Osteoblast (primary cell): ENCODE data around the gene TOMM20L. TPM values are rescaled to one million over a fixed set of nuclear protein-coding genes. Genes with fewer than 3 reads are reported as not detected.

Source experiments
- DNase-seq: peaks from one replicate; pipeline ENCODE4 v3.0.0; 2011; ENCODE audit warnings: low spot score, mixed read lengths; ENCODE audit not compliant: insufficient read length; ENCODE audit errors: missing footprints
- H2AFZ ChIP-seq: 2 replicates; pipeline ENCODE4 v1.6.0; 2011; ENCODE audit warnings: mild to moderate bottlenecking, low read length
- H3K27ac ChIP-seq: 2 replicates; pipeline ENCODE4 v1.5.1; 2011; ENCODE audit warnings: mild to moderate bottlenecking, low read depth, low read length, moderate library complexity
- H3K27me3 ChIP-seq: 2 replicates; pipeline ENCODE4 v1.6.0; 2012; ENCODE audit warnings: mild to moderate bottlenecking, control low read depth, inconsistent platforms, low read length, moderate library complexity; ENCODE audit not compliant: insufficient read depth
- H3K36me3 ChIP-seq: 2 replicates; pipeline ENCODE4 v1.5.1; 2011; ENCODE audit warnings: mild to moderate bottlenecking, low read length, control low read depth, moderate library complexity; ENCODE audit not compliant: insufficient read depth
- H3K4me1 ChIP-seq: 2 replicates; pipeline ENCODE4 v1.5.1; 2011; ENCODE audit warnings: mild to moderate bottlenecking, low read length, control low read depth, moderate library complexity; ENCODE audit not compliant: insufficient read depth
- H3K4me2 ChIP-seq: 2 replicates; pipeline ENCODE4 v1.6.0; 2011; ENCODE audit warnings: mild to moderate bottlenecking, low read length; ENCODE audit not compliant: insufficient read depth
- H3K4me3 ChIP-seq: fragments of 200-600 bp; sonication (generic); 3 replicates; pipeline ENCODE4 v1.5.1; 2012; ENCODE audit warnings: mild to moderate bottlenecking, low read length, inconsistent platforms; ENCODE audit not compliant: insufficient read depth
- H3K79me2 ChIP-seq: 2 replicates; pipeline ENCODE4 v1.6.0; 2012; ENCODE audit warnings: mild to moderate bottlenecking, low read length, control low read depth, inconsistent platforms; ENCODE audit not compliant: insufficient read depth
- H3K9me3 ChIP-seq: 2 replicates; pipeline ENCODE4 v1.5.1; 2011; ENCODE audit warnings: low read depth, low read length, control low read depth
- H4K20me1 ChIP-seq: 2 replicates; pipeline ENCODE4 v1.6.0; 2012; ENCODE audit warnings: mild to moderate bottlenecking, low read length, control low read depth; ENCODE audit not compliant: insufficient read depth
- total RNA-seq: library from RNA; depleted of rRNA; stranded (reverse); fragments of >200 nt; gene quantifications from 2 replicates; pipeline ENCODE4 v1.2.3, GENCODE V29; 2012
- TF ChIP-seq, protein P1 (sequence below): IDR thresholded peaks from 2 replicates; pipeline ENCODE4 v1.5.1; 2011; ENCODE audit warnings: mild to moderate bottlenecking, low read depth, low read length, moderate library complexity; ENCODE audit errors: extremely low read depth

The TOMM20L gene
- total RNA-seq, 1 donor: not detected

DNA sequence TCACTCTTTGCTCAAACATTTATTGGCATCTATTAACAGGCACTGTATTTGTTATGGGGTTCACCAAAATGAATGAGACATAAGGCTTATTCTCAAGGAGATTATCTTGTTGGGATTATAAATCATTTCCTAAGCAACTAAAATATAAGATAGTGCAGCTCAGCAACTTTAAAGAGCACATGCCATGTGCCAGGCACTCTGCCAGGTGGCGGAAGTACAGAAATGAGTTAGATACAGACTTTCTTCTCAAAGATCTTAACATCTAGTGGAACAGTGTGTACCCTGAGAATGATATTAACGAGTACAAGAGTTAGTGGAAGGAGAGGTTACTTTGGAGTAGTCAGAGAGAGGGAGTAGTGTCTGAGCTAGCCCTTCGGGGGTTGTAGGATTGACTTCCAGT lies 28.4 kb upstream of the TOMM20L start:
- H3K4me3 ChIP-seq: no peak overlapping the region
- no peak overlapping the region for H3K4me2 ChIP-seq
- peaks cover 38% of the 10 kb centered on the region for H3K36me3 ChIP-seq
- no peak for DNase-seq
- H4K20me1 ChIP-seq: no peaks in the 10 kb centered on the region
- no peak overlapping the region for H3K27ac ChIP-seq
- no peaks in the 10 kb centered on the region for H3K79me2 ChIP-seq
- peaks cover 5% of the 10 kb centered on the region for H3K4me1 ChIP-seq
- H2AFZ ChIP-seq: no peak overlapping the region
- no peaks in the 10 kb centered on the region for H3K9me3 ChIP-seq
- no peaks in the 10 kb centered on the region for H3K27me3 ChIP-seq
- TF ChIP-seq, protein P1, sequence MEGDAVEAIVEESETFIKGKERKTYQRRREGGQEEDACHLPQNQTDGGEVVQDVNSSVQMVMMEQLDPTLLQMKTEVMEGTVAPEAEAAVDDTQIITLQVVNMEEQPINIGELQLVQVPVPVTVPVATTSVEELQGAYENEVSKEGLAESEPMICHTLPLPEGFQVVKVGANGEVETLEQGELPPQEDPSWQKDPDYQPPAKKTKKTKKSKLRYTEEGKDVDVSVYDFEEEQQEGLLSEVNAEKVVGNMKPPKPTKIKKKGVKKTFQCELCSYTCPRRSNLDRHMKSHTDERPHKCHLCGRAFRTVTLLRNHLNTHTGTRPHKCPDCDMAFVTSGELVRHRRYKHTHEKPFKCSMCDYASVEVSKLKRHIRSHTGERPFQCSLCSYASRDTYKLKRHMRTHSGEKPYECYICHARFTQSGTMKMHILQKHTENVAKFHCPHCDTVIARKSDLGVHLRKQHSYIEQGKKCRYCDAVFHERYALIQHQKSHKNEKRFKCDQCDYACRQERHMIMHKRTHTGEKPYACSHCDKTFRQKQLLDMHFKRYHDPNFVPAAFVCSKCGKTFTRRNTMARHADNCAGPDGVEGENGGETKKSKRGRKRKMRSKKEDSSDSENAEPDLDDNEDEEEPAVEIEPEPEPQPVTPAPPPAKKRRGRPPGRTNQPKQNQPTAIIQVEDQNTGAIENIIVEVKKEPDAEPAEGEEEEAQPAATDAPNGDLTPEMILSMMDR: no peak

DNA sequence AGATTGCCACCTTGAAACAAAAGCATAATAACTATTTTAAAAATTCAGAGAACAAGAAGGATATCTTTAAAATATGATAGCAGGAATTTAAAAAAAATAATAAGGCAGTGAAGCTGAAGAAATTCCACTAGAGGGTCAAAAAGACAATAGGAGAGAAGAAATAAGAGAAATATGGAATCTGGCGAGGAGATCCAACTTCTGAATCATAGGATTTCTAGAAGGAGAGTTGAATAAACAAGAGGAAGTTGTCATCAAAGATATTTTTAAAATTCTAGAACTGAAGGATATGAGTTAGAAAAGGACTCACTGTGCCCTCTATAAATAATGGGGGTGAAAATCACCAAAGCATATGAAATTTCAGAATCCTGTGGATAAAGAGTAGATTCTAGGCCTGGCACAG lies 26.8 kb upstream of the TOMM20L start:
- H3K4me2 ChIP-seq: no peak overlapping the region
- no peaks in the 10 kb centered on the region for H3K9me3 ChIP-seq
- H3K79me2 ChIP-seq: no peaks in the 10 kb centered on the region
- H4K20me1 ChIP-seq: no peaks in the 10 kb centered on the region
- TF ChIP-seq, protein P1: no peak
- peak overlapping the region; percentile 62 for H3K27ac ChIP-seq
- H2AFZ ChIP-seq: no peak overlapping the region
- H3K27me3 ChIP-seq: no peaks in the 10 kb centered on the region
- peaks cover 39% of the 10 kb centered on the region for H3K36me3 ChIP-seq
- no peak overlapping the region for H3K4me3 ChIP-seq
- no peak for DNase-seq
- peaks cover 5% of the 10 kb centered on the region for H3K4me1 ChIP-seq

GRCh38 chr14:58376791-58377190 lies 18.9 kb upstream of the TOMM20L start:
- DNase-seq: no peak
- Histone ChIP-seq H3K79me2 (no peaks in the 10 kb centered on the region), H3K4me2 (no peak overlapping the region), H3K4me1 (no peaks in the 10 kb centered on the region), H3K9me3 (no peaks in the 10 kb centered on the region), H4K20me1 (no peaks in the 10 kb centered on the region), H3K27ac (no peak overlapping the region), H3K4me3 (no peak overlapping the region), H2AFZ (no peak overlapping the region), H3K27me3 (no peaks in the 10 kb centered on the region), H3K36me3 (peaks cover 20% of the 10 kb centered on the region)
- TF ChIP-seq, protein P1: no peak

- peaks cover 5% of the 10 kb centered on the region for H3K4me1 ChIP-seq
- TF ChIP-seq, protein P1: no peak
- no peaks in the 10 kb centered on the region for H3K79me2 ChIP-seq
- no peak for DNase-seq
- H4K20me1 ChIP-seq: no peaks in the 10 kb centered on the region
- H3K27me3 ChIP-seq: no peaks in the 10 kb centered on the region
- no peak overlapping the region for H3K4me3 ChIP-seq
- no peak overlapping the region for H3K27ac ChIP-seq
- H3K36me3 ChIP-seq: no peaks in the 10 kb centered on the region
- H2AFZ ChIP-seq: no peak overlapping the region
- no peaks in the 10 kb centered on the region for H3K9me3 ChIP-seq
- H3K4me2 ChIP-seq: no peak overlapping the region
Observed at GRCh38 chr14:58390830-58391229, 4.9 kb upstream of the TOMM20L start.
